ENCODE results near the gene HAPLN3.

- TF ChIP-seq, protein P1, sequence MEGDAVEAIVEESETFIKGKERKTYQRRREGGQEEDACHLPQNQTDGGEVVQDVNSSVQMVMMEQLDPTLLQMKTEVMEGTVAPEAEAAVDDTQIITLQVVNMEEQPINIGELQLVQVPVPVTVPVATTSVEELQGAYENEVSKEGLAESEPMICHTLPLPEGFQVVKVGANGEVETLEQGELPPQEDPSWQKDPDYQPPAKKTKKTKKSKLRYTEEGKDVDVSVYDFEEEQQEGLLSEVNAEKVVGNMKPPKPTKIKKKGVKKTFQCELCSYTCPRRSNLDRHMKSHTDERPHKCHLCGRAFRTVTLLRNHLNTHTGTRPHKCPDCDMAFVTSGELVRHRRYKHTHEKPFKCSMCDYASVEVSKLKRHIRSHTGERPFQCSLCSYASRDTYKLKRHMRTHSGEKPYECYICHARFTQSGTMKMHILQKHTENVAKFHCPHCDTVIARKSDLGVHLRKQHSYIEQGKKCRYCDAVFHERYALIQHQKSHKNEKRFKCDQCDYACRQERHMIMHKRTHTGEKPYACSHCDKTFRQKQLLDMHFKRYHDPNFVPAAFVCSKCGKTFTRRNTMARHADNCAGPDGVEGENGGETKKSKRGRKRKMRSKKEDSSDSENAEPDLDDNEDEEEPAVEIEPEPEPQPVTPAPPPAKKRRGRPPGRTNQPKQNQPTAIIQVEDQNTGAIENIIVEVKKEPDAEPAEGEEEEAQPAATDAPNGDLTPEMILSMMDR (IDR thresholded peaks at IDR 0.05): no peak
- no peak for TF ChIP-seq POLR2A (IDR thresholded peaks at IDR 0.05)
These were observed 20.0 kb upstream of the HAPLN3 start for GRCh38 chr15:88915354-88915753.
